HG02571 (cell line): ENCODE measurements around the gene BICDL2.
A peak's percentile ranks its signal among the peaks of the same experiment; 100 is the strongest.
"Not testable (repeated sequence)": the region's sequence is repeated elsewhere in the genome, so short reads cannot be mapped to it uniquely, and the experiment has no call there.

Experiments
- ATAC-seq: cut with Tn5 transposase; IDR thresholded peaks from one replicate; pipeline ENCODE4 v1.9.1; 2021; ENCODE audit warnings: mild to moderate bottlenecking, moderate library complexity; ENCODE audit not compliant: unreplicated experiment

The BICDL2 gene

GRCh38 chr16:3065742-3066439, 29.1 kb upstream of the BICDL2 start:
- no peak for ATAC-seq

GRCh38 chr16:3065069-3065741, 28.5 kb upstream of the BICDL2 start, which contains the start of gene IL32:
TSS of gene IL32 (plus strand) at chr16:3065640. CDS start at chr16:3065812, 172 bp downstream.
- ATAC-seq = no peak

GRCh38 chr16:3063625-3064386, 27.1 kb upstream of the BICDL2 start:
- ATAC-seq = no peak

- no peak for ATAC-seq
Measured at GRCh38 chr16:3062553-3062952, 25.8 kb upstream of the BICDL2 start.

GRCh38 chr16:3060339-3061127, 23.8 kb upstream of the BICDL2 start:
- ATAC-seq = no peak

- no peak for ATAC-seq
Measured at GRCh38 chr16:3059723-3060242, 23.0 kb upstream of the BICDL2 start.

GRCh38 chr16:3059041-3059722, 22.4 kb upstream of the BICDL2 start:
- peak; percentile 80 for ATAC-seq

- ATAC-seq = no peak
Measured at GRCh38 chr16:3058139-3059030, 21.6 kb upstream of the BICDL2 start.

- ATAC-seq = no peak
Measured at GRCh38 chr16:3057181-3058138, 20.7 kb upstream of the BICDL2 start.

GRCh38 chr16:3056336-3057180, 19.8 kb upstream of the BICDL2 start:
- ATAC-seq = no peak

GRCh38 chr16:3055734-3056115, 19.0 kb upstream of the BICDL2 start:
- ATAC-seq = not testable (repeated sequence)

- ATAC-seq = no peak
Measured at GRCh38 chr16:3054965-3055733, 18.4 kb upstream of the BICDL2 start.

GRCh38 chr16:3053330-3053710, 16.6 kb upstream of the BICDL2 start:
- ATAC-seq = not testable (repeated sequence)

- ATAC-seq = not testable (repeated sequence)
Measured at GRCh38 chr16:3052571-3053329, 16.0 kb upstream of the BICDL2 start.

GRCh38 chr16:3051494-3051893, 14.8 kb upstream of the BICDL2 start:
- no peak for ATAC-seq

GRCh38 chr16:3051009-3051408, 14.3 kb upstream of the BICDL2 start:
- no peak for ATAC-seq
